AG10803 (cell line): Measurements from ENCODE around the gene WNT2.

Experiments used
- DNase-seq: peaks from one replicate; pipeline ENCODE4 v3.0.0; 2010; ENCODE audit warnings: low read depth
- H3K4me3 ChIP-seq: 2 replicates; pipeline ENCODE4 v1.5.1; 2011; ENCODE audit warnings: mild to moderate bottlenecking, low read length, control low read depth
- TF ChIP-seq, protein P1 (sequence below): conservative IDR thresholded peaks from 2 replicates; pipeline ENCODE4 v1.5.1; 2011; ENCODE audit warnings: mild to moderate bottlenecking, low read length, control low read depth, inconsistent platforms

The WNT2 gene

DNA sequence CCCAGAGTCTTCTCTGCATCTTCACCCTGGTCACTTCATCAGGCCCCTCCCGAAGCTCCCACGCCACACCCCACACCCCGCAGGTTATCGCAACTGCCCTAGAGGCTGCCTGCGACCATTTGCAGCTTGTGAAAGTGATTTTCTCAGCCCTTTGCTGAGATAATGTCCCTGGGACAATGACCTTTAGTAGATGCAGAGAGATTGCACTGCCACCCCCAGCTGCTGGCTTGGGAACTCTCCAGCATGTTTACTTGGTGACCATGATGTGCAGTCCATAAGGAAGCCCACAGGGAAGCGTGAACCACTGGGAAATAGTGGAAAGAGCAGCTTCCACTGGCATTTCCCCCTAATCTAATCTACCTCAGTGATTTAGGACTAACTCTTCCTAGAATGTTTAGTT lies 97.3 kb downstream of the WNT2 start:
- TF ChIP-seq, protein P1, sequence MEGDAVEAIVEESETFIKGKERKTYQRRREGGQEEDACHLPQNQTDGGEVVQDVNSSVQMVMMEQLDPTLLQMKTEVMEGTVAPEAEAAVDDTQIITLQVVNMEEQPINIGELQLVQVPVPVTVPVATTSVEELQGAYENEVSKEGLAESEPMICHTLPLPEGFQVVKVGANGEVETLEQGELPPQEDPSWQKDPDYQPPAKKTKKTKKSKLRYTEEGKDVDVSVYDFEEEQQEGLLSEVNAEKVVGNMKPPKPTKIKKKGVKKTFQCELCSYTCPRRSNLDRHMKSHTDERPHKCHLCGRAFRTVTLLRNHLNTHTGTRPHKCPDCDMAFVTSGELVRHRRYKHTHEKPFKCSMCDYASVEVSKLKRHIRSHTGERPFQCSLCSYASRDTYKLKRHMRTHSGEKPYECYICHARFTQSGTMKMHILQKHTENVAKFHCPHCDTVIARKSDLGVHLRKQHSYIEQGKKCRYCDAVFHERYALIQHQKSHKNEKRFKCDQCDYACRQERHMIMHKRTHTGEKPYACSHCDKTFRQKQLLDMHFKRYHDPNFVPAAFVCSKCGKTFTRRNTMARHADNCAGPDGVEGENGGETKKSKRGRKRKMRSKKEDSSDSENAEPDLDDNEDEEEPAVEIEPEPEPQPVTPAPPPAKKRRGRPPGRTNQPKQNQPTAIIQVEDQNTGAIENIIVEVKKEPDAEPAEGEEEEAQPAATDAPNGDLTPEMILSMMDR = no peak
- DNase-seq = no peak
- no peak overlapping the region for H3K4me3 ChIP-seq
